GM18951 (cell line): Measurements from ENCODE around the gene RCC2.

Source experiments
- POLR2A ChIP-seq: IDR thresholded peaks from 4 replicates; pipeline ENCODE4 v1.6.1; 2011; ENCODE audit warnings: mild to moderate bottlenecking; ENCODE audit not compliant: insufficient read length, insufficient read depth; ENCODE audit errors: extremely low read depth
- in situ Hi-C: fragments of 300-500 bp; cut with MboI; formaldehyde crosslinking; loops from one replicate; pipeline ENCODE4 v1.12.0; 2022; ENCODE audit warnings: low sequenced_read_pairs, mixed read lengths, inconsistent platforms; ENCODE audit not compliant: unreplicated experiment

The RCC2 gene

DNA sequence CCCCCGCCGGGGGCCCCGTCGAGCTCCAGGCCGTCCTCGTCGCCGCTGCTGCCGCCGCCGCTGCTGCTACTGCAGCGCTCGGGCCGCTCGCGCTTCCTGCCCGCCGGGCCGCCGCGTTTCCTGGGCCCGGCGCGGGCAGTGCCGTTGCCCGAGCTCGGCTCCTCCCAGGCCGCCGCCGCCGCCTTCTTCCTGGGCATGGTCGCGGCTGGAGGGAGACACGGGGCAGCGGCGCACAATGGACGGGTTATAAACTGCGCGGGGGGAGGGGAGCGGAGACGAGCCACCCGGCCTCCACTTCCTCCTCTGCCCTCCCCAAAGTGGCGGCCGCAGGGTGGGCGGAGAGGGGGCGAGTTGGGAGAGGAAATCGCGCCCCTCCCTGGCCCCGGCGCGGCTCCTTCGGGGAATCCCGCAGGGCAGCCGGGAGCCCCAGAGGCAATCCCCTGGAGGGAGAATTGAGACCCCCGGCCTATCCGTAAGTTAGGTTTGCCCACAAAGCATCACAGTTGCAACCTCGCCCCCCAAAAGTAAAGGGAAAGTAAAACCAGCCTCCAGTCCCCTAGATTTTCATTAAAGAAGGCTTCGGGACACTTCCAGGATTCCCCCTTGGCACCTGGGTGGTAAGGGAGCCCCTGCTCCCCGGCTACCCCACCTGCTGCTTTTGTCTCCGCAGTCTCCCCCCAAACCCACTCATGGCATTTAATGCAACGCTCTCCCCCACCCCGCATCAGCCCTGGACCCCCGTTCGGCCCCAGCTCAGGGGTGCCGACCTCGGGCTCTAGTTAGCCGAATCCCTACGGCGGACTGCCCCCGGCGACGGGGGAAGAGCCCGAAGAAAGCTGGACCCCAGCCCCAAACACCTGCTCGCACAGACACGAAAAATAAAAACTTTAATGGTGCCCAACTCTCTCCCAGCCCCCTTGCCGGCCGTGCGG lies 893 bp downstream of the RCC2 start:
- in situ Hi-C loops = no loop called here

DNA sequence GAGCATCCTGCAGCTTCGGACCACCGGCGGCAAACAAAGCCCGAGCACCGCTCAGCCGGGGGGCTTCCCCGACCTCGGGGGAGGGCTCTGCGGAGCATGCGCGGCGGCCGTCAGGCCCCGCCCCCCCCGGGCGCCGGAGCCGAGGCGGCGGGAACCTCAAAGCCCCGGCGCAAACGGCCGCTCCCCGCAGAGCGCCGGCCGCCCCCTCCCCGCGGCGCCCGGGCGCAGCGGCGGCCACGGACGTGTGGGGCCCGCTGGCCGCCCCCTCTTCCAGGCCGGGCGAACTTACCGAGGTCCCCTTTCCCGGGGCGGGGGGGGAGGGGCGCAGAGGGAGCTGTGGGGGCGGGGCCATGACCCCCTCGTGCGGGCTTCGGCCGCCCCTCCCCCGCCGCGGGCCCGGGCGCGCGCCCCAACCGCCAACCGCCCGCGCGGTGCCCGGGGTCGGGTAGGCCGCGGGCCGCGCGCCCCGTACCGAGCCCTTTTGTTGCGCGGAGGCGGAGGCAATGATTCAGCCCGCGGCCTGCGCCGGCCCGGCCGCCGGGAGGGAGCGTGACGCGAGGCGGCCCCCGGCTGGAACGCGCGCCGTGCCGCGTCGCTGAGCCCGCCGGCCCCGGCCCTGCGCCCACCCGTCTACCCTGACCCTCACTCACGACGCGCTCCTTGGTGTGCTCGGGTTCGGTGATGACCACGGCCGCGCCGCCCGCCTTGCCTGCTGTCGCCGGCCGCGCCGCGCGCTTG lies 1.7 kb downstream of the RCC2 start:
- peak; percentile 70 for TF ChIP-seq POLR2A
- in situ Hi-C loops = no loop called here

More for the DNA sequence above, 893 bp downstream of the RCC2 start:
- peak; percentile 68 for TF ChIP-seq POLR2A

DNA sequence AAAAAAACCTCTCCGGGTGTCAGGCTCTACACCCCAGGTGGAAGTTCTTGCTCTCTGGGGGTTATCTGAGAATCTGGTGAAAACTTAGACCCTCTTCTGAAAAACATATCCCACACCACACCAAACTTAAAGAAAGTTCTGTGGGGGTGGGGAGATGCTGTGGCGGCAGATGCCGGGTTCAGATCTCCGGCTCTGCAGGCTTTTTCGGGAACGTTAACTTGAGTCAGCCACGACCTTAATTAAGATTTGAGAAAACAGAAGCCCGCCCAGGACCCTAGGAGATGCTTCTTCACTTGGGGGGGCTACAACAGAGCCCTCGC lies 2.3 kb downstream of the RCC2 start:
- in situ Hi-C loops = no loop called here
- no peak for TF ChIP-seq POLR2A

DNA sequence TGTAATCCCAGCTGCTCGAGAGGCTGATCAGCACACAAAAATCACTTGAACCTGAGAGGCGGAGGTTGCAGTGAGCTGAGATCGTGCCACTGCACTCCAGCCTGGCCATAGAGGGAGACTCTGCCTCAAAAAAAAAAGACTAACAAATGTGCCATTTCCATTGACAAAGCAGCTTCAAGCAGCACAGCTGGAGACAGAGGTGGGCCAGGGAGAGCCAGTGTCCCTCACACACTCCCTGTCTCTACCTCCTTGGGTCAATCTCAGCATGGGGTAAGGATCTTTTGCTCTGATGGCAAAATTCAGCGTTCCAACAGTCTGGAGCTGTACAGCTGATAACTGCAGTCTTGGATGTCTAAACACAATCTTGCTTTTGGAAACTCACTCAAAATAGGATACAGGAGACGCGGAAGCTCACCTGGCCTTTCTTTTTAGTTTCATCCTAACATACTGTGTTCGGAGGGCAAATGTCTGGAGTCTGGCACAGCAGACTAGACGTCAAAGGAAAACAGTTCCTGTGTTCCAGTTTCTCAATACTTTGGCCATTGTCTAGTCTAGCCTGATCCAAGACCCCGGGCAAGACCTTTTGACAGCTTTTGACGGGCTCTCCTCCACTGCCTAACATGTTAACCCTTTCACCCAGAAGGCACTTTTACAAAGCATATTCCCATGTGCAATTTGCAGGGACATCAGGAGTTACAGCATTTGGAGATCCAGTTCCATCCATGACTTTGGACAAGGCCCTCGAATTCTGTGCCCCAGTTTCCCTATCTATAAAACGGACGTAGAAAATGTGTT lies 2.9 kb downstream of the RCC2 start:
- TF ChIP-seq POLR2A = no peak
- in situ Hi-C loops = no loop called here

DNA sequence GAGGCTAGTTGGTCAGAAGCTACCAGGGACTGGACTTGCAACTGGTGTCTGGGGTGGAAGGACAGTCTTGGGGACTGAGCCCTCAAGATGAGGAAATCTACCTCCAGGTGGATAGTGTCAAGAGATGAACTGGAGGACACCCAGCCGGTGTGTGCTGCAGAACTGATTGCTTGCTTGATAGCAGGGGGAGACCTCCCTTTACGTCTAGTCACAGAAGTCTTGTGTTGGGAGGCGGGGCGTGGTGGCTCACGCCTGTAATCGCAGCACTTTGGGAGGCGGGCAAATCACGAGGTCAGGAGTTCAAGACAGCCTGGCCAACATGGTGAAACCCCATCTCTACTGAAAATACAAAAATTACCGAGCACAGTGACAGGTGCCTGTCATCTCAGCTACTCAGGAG lies 4.9 kb downstream of the RCC2 start:
- TF ChIP-seq POLR2A = no peak
- in situ Hi-C loops = no loop called here

DNA sequence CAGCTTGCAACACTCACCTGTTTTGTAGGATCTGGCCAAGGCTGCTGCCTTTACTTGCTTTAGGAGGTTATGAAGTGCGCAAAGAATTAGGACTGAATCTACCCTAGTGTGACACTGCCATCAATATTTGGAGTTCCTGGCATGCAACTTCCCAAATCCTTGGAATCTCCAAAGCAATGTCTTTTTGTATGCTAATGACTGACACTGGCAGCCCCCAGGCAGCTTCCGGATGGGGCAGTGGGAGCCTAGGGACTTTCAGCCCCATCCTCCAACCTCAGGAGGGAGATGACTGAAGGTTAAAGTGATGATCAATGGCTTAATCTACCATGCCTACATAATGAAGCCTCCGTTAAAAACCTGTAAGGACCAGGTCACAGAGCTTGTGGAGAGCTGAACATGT lies 5.5 kb downstream of the RCC2 start:
- in situ Hi-C loops = no loop called here
- no peak for TF ChIP-seq POLR2A

DNA sequence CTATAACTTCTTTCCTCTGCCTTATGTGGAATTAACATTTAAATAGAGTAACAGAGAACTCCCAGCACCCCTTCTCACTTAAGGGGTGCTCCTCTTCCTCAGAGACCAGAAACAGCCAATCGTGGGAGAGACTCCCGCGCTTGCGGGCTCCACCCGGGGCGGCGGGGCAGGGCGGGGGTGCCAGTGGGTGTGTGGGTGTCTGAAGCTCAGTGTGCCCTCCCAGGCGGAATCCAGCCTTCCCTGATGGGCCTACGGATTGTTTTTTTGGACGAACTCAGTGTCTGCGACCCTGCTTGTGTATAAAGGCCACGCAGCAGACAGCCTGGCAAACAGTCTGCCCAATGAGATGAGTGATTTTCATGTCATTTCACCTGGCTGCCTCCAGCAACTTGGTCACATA lies 6.2 kb downstream of the RCC2 start:
- no peak for TF ChIP-seq POLR2A
- in situ Hi-C loops = no loop called here

DNA sequence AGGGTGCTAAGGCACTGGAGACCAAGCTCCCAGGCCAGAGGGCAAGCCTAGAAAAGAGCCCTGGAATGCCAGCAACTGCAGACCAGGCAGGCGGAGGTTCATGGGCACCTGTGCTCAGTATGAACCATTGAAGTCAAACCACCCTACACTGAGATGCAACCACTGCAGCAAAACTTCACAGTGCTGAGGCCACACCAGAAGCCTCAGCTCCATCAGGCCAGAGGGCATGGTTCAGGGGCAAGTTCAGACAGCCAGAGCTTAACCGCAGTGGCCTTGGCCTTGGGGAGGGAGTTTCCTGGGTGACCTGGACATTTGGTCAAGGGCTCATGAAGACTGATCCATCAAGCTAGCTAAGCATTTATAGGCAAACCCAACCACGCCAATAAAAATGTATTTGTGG lies 7.1 kb downstream of the RCC2 start:
- in situ Hi-C loops = no loop called here

DNA sequence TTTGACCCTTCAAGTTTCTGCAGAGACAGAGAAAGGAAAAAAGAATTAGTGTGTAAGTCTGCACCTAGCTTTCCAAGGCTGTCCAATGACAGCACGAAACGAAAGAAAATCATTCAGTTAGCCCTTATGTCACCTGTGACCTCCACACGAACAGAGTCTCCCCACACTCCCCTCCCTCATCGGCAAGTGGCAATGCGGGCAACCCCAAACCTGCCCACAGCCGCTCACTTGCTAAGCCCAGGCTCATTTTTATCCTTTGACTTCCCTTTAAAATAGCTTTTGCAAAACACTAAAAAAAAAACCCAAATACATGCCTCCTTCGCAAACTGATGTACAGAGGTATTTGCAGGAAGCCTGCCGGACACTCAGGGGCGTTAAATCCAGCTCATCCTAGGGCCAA lies 10.3 kb downstream of the RCC2 start:
- in situ Hi-C loops = no loop called here
- TF ChIP-seq POLR2A = no peak

More for the DNA sequence above, 7.1 kb downstream of the RCC2 start:
- no peak for TF ChIP-seq POLR2A

DNA sequence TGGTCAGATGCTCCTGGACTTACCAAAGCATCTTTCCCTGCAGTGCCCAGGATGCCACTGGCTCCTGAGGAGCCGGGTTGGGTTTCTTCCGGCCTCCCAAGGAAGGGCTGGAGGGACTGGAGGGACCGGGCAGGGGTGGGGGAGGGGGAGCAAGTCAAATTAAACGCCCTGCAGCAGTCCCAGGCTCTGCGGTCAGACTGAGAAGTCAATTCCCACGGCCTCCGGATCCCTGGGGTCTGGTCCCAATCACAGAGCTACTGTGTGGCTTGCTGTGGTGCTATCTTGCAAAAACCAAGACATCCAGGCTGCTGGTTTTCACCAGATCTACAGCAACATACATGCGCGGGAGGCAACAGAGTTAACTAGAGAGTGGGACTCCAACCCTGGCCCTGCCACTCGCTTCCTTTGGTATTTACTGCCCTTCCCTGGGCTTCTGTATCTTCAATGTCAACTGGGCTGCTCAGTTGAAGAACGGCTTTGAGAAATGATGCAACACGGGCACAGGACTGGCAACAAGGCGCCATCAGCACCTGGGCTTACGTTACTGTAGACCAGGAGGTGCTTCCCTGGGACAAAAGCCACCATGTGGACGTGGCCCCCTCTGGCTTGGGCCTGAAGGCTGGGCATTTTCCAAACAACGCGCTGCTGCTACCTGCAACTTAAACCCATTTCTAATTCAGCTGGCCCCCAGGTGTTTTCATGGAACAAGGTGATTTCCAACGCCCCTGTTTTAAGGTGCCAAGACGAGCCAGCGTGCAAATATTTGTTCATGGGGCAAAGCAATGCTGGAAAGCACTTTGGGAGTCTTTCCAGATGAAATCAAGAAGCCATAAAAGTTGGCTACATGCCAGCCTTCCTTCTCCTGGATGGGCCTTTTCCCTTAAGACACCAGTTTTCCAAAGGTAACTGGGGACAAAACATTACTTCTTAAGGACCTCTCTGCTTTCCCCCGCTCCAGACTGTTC lies 11.5 kb downstream of the RCC2 start:
- no peak for TF ChIP-seq POLR2A
- in situ Hi-C loops = no loop called here

DNA sequence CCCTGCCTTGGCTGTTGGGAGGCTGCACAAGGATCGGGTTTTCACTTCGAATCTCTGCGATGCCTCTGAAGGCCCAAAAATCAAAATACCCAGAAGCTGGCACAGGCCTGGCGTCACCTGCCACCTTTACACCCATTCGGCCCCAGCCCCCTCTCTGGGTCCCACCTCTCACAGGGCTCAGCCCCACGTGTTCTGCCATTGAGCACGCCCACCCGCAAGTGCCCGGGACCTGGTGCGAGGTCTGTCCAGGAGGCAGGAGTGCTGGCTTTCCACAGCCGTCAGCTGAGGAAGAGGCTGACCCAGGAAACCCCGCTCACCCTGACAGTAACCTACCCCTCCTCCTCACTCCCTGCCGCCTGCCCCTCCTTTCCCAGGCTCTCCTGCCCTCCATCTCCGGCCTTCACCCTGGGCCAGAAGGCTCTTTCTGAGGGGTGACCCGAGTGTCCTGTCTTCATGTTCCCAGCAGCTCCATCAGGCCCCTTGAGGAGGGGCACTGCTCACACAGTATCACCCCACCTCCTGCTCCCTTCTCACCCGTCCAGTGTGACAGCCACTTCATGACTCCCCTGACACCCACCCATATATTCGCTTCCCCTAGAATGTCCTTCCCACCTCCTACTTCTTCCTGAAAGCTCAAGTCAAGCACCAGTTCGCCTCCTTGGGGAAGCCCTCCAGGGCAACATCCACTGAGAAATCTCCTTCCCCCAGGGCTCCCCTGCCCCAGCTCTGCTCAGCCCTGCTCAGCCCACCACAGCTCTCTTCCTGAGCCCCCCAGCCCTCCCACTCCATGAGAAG lies 13.5 kb downstream of the RCC2 start:
- no peak for TF ChIP-seq POLR2A
- in situ Hi-C loops = no loop called here

DNA sequence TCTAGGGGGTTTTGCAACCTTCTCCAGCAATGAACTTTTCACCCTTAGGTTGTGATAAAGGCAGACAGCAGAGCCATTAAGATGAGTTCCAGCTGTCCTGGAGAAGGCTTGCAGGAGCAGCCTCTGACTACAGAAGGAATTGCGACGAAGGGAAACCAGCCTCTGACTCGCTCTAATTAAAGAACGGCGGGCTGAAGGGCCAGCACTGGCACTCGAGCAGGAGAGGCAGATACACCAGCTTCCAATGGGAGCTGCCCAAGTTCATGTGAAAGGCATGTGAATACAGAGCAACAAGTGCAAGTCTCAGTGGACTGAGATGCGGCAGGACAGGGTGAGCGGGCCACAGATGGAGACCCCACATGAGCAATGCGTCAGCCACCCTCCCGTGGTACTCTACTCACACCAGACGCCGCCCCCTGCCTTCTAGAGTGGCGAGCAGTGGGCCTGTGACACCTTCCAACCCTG lies 15.7 kb downstream of the RCC2 start:
- no peak for TF ChIP-seq POLR2A
- in situ Hi-C loops = no loop called here

DNA sequence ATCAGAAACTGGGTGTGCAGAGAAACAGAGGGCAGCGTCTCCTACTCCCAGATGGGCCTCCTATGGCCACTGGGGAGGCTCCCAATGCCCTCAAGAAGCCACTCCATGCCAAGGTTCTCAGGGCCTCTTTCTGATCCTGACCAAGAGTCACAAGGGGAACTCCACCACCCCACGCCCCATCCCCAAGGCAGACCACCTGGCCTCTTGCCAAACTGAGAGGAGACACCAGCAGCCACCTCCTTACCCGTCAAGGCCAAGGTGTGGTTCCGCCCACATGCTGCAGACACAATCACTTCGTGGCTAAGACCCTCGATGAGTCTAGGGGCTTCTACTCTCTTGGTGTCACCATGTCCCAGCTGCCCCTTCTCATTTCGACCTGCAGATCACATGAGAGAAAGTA lies 17.0 kb downstream of the RCC2 start:
- in situ Hi-C loops = no loop called here
- TF ChIP-seq POLR2A = no peak
